ENCODE data around the gene PDE5A.

DNA sequence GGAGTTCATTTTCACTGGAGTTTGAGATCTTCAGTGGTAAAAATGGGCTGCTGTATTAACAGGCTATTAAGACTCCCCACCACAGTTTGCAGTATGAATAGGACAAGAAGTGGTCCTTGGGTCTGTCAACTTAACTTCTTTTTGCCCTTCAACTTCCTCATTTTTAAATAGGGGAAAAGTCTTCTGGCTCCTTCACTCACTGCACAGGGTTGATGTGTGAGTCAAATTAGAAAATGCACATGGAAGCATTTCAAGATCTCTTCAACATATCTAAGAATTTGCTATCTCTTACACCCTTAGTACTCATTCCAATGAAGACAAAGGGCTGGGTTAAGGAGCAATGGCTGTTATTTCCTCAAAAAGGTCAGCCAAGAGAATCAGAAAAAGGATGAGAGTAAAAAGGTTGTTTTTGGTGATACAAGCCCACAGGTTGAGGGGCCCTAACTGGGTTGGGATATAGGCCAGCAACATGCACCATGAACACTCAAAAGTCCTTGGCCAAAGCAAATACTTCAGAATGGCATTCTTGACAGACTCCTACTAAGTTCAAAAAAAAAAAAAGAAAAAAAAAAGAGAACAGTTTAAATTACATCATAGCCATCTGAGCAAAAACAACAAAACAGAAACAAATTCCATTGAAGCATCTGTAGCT lies 13.4 kb downstream of the PDE5A start:
- TF ChIP-seq POLR2A (IDR thresholded peaks at IDR 0.05): no peak
- no peak for TF ChIP-seq CTCF (IDR thresholded peaks at IDR 0.05)

Data from testis (tissue), 2 donors.